CD4-positive, alpha-beta T cell (primary cell): ENCODE results near the gene TSPAN18. TPM values are rescaled to one million over a fixed set of nuclear protein-coding genes. Genes with fewer than 3 reads are reported as not detected.

Experiments used
- ATAC-seq: fragments of 200-7000 bp; cut with Tn5 transposase; one replicate; pipeline ENCODE4 v1.10.0; 2022; ENCODE audit warnings: mild to moderate bottlenecking; ENCODE audit not compliant: poor library complexity
- CTCF ChIA-PET: fragments of 350-600 bp; sonication (Branson Sonifier 250); formaldehyde crosslinking; loops from one replicate; lab custom pipeline; 2021; ENCODE audit warnings: antibody characterized with exemption, inconsistent platforms; lab: Charles Lee
- POLR2A ChIA-PET: fragments of 350-600 bp; sonication (Branson Sonifier 250); formaldehyde crosslinking; loops from one replicate; lab custom pipeline; 2021; ENCODE audit warnings: antibody characterized with exemption, inconsistent platforms; lab: Charles Lee
- DNase-seq, 14 experiments: peaks; one replicate each; pipeline ENCODE4 v3.0.0-alpha.2; 2013 to 2020; ENCODE audit warnings: mixed read lengths in 2 of 14
- H3K27ac ChIP-seq, 2 donors: one replicate each; pipeline versions ENCODE4 v1.5.1 to v1.7.0; 2013; ENCODE audit warnings: low read length in 2 of 2, low read depth in 1 of 2, mild to moderate bottlenecking in 1 of 2
- H3K27me3 ChIP-seq, 2 experiments: 1 replicate in 1 of 2; 2 replicates in 1 of 2; pipeline versions ENCODE4 v1.6.1 to v1.7.0; 2013; ENCODE audit warnings: low read length in 2 of 2, control low read depth in 1 of 2, mild to moderate bottlenecking in 1 of 2, moderate library complexity in 1 of 2; ENCODE audit not compliant: insufficient read depth in 2 of 2, control insufficient read depth in 1 of 2
- H3K36me3 ChIP-seq: one replicate; pipeline ENCODE4 v1.6.1; 2013; ENCODE audit warnings: low read length, control low read depth; ENCODE audit not compliant: insufficient read depth
- H3K4me1 ChIP-seq: one replicate; pipeline ENCODE4 v1.6.1; 2013; ENCODE audit warnings: low read length, control low read depth; ENCODE audit not compliant: insufficient read depth
- H3K4me3 ChIP-seq: one replicate; pipeline ENCODE4 v1.5.1; 2013; ENCODE audit warnings: mild to moderate bottlenecking, low read length, moderate library complexity
- H3K9me3 ChIP-seq, 2 experiments: 1 replicate in 1 of 2; 2 replicates in 1 of 2; pipeline versions ENCODE4 v1.6.1 to v1.7.0; 2013; ENCODE audit warnings: low read length in 2 of 2, mild to moderate bottlenecking in 2 of 2, control low read depth in 1 of 2, moderate library complexity in 1 of 2; ENCODE audit not compliant: control insufficient read depth in 1 of 2, insufficient read depth in 1 of 2
- H3K27ac Mint-ChIP-seq: one replicate; pipeline ENCODE4 v1.8.0; 2020; ENCODE audit warnings: mixed read lengths
- H3K27me3 Mint-ChIP-seq: one replicate; pipeline ENCODE4 v1.8.0; 2021; ENCODE audit warnings: mixed read lengths
- H3K36me3 Mint-ChIP-seq: one replicate; pipeline ENCODE4 v1.8.0; 2021; ENCODE audit warnings: low read depth, mixed read lengths
- H3K4me1 Mint-ChIP-seq: one replicate; pipeline ENCODE4 v1.8.0; 2021; ENCODE audit warnings: low read depth, mixed read lengths
- H3K4me3 Mint-ChIP-seq: one replicate; pipeline ENCODE4 v1.8.0; 2020; ENCODE audit warnings: mild to moderate bottlenecking, mixed read lengths
- H3K9me3 Mint-ChIP-seq: one replicate; pipeline ENCODE4 v1.8.0; 2020; ENCODE audit warnings: mixed read lengths
- intact Hi-C, 2 experiments: fragments of 100-400 bp; cut with DNase I in 1 of 2; cut with micrococcal nuclease in 1 of 2; formaldehyde crosslinking; loops; one replicate each; pipeline versions ENCODE4 v1.15.1 to v1.9.0; 2023 to 2025; cut with DNase I, micrococcal nuclease
- total RNA-seq, 174 experiments: library from RNA in 2 of 174; stranded (reverse) in 2 of 174; gene quantifications; one replicate each; pipeline ENCODE4 v1.2.3 and lab custom pipeline; 2021 to 2026
- TF ChIP-seq, protein P1 (sequence below): fragments of 200-600 bp; IDR thresholded peaks from one replicate; pipeline ENCODE4 v1.8.0; 2022; ENCODE audit warnings: antibody characterized with exemption, mild to moderate bottlenecking

The TSPAN18 gene
- total RNA-seq, 2 experiments from 2014 or later = 23.0 to 25.3 TPM

DNA sequence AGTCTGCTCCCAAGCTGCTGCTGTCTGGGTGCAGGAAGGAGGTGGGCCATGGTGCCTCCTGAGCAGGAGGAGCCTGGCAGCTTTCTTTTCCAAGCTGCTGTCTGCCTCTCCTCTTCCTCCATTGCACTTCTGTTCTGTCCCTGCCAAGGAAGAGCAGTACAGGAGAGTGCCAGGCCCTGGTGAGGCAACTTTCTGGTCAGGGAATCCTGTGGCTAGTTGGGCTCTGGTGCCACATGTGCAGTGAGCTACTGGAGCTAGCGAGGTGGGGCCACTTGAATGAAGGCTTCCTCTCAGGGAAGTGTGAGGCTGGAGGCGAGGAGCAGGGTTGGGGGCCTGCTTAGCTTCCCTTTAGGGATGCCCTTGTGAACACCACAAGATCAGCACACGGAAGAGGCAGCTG, 90.0 kb downstream of the TSPAN18 start:
- Histone ChIP-seq H3K36me3 (peaks cover 8% of the 10 kb centered on the region), H3K9me3 (peaks cover 0 to 15% of the 10 kb centered on the region in 2 experiments), H3K4me3 (no peak overlapping the region), H3K4me1 (peaks cover 13% of the 10 kb centered on the region), H3K27me3 (no peaks in the 10 kb centered on the region), H3K27ac (no peak overlapping the region)
- Mint-ChIP-seq H3K36me3 (no peaks in the 10 kb centered on the region), H3K4me1 (no peaks in the 10 kb centered on the region), H3K9me3 (no peaks in the 10 kb centered on the region), H3K27me3 (no peaks in the 10 kb centered on the region), H3K27ac (no peak overlapping the region), H3K4me3 (no peak overlapping the region)
- intact Hi-C loops = no loop called here
- TF ChIP-seq, protein P1, sequence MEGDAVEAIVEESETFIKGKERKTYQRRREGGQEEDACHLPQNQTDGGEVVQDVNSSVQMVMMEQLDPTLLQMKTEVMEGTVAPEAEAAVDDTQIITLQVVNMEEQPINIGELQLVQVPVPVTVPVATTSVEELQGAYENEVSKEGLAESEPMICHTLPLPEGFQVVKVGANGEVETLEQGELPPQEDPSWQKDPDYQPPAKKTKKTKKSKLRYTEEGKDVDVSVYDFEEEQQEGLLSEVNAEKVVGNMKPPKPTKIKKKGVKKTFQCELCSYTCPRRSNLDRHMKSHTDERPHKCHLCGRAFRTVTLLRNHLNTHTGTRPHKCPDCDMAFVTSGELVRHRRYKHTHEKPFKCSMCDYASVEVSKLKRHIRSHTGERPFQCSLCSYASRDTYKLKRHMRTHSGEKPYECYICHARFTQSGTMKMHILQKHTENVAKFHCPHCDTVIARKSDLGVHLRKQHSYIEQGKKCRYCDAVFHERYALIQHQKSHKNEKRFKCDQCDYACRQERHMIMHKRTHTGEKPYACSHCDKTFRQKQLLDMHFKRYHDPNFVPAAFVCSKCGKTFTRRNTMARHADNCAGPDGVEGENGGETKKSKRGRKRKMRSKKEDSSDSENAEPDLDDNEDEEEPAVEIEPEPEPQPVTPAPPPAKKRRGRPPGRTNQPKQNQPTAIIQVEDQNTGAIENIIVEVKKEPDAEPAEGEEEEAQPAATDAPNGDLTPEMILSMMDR = no peak
- no peak for DNase-seq
- POLR2A ChIA-PET = interaction anchor here (1.0 kb wide), 1 partner anchor 35 kb away, joined by 3 read pairs; no protein-coding TSS in a partner anchor
- CTCF ChIA-PET = no interaction called here
- ATAC-seq = no peak

- Histone ChIP-seq H3K9me3 (peaks cover 0 to 15% of the 10 kb centered on the region in 2 experiments), H3K27me3 (no peaks in the 10 kb centered on the region), H3K4me3 (no peak overlapping the region), H3K27ac (no peak overlapping the region), H3K4me1 (peaks cover 10% of the 10 kb centered on the region), H3K36me3 (peaks cover 8% of the 10 kb centered on the region)
- no peak for DNase-seq
- no peak for ATAC-seq
- CTCF ChIA-PET = no interaction called here
- Mint-ChIP-seq H3K27ac (no peak overlapping the region), H3K4me1 (no peaks in the 10 kb centered on the region), H3K9me3 (no peaks in the 10 kb centered on the region), H3K36me3 (no peaks in the 10 kb centered on the region), H3K4me3 (no peak overlapping the region), H3K27me3 (no peaks in the 10 kb centered on the region)
- intact Hi-C loops = no loop called here
- POLR2A ChIA-PET = no interaction called here
- TF ChIP-seq, protein P1 = no peak
Observed at GRCh38 chr11:44817207-44817949, 90.6 kb downstream of the TSPAN18 start.

- peaks cover 10% of the 10 kb centered on the region for H3K4me1 ChIP-seq
- CTCF ChIA-PET = no interaction called here
- no peak for ATAC-seq
- no peaks in the 10 kb centered on the region for H3K9me3 Mint-ChIP-seq
- POLR2A ChIA-PET = no interaction called here
- no peak for DNase-seq
- H3K9me3 ChIP-seq = peaks cover 0 to 15% of the 10 kb centered on the region in 2 experiments
- H3K27ac Mint-ChIP-seq = no peak overlapping the region
- H3K4me3 Mint-ChIP-seq = no peak overlapping the region
- peaks cover 8% of the 10 kb centered on the region for H3K36me3 ChIP-seq
- no peak overlapping the region for H3K4me3 ChIP-seq
- intact Hi-C loops = no loop called here
- H3K4me1 Mint-ChIP-seq = no peaks in the 10 kb centered on the region
- no peaks in the 10 kb centered on the region for H3K27me3 Mint-ChIP-seq
- H3K27ac ChIP-seq = no peak overlapping the region
- TF ChIP-seq, protein P1 = no peak
- no peaks in the 10 kb centered on the region for H3K36me3 Mint-ChIP-seq
- no peaks in the 10 kb centered on the region for H3K27me3 ChIP-seq
Observed at GRCh38 chr11:44818110-44818509, 91.3 kb downstream of the TSPAN18 start.
